Astrocyte (in vitro differentiated cells and primary cell): ENCODE results near the gene SMAD3. TPM values are rescaled to one million over a fixed set of nuclear protein-coding genes. Genes with fewer than 3 reads are reported as not detected.

ENCODE experiments used
- DNase-seq: peaks from one replicate; pipeline ENCODE4 v3.0.0-alpha.2; 2010; ENCODE audit warnings: low read depth
- FAIRE-seq: peaks from 2 replicates; lab custom pipeline; 2011; peaks lifted over from hg19 to GRCh38; lab: Jason Lieb, UNC
- H2AFZ ChIP-seq: 2 replicates; pipeline ENCODE4 v1.6.0; 2012; ENCODE audit warnings: low read depth, low read length, inconsistent platforms
- H3K27ac ChIP-seq: 2 replicates; pipeline ENCODE4 v1.5.1; 2011; ENCODE audit warnings: low read depth, low read length, inconsistent platforms
- H3K27me3 ChIP-seq: 2 replicates; pipeline ENCODE4 v1.6.0; 2011; ENCODE audit warnings: low read length, inconsistent platforms; ENCODE audit not compliant: insufficient read depth
- H3K36me3 ChIP-seq: 2 replicates; pipeline ENCODE4 v1.5.1; 2011; ENCODE audit warnings: low read length, inconsistent platforms; ENCODE audit not compliant: insufficient read depth
- H3K4me1 ChIP-seq: 2 replicates; pipeline ENCODE4 v1.5.1; 2011; ENCODE audit warnings: low read length, inconsistent platforms; ENCODE audit not compliant: insufficient read depth
- H3K4me2 ChIP-seq: 2 replicates; pipeline ENCODE4 v1.6.0; 2012; ENCODE audit warnings: low read length, inconsistent platforms
- H3K4me3 ChIP-seq: 2 replicates; pipeline ENCODE4 v1.5.1; 2011; ENCODE audit warnings: low read depth, mild to moderate bottlenecking, low read length, inconsistent platforms; ENCODE audit not compliant: insufficient read depth
- H3K79me2 ChIP-seq: 2 replicates; pipeline ENCODE4 v1.6.0; 2012; ENCODE audit warnings: mild to moderate bottlenecking, low read length, inconsistent platforms; ENCODE audit not compliant: insufficient read depth
- H3K9ac ChIP-seq: 2 replicates; pipeline ENCODE4 v1.6.0; 2012; ENCODE audit warnings: mild to moderate bottlenecking, low read length, inconsistent platforms
- H3K9me3 ChIP-seq: 2 replicates; pipeline ENCODE4 v1.5.1; 2012; ENCODE audit warnings: low read depth, mild to moderate bottlenecking, low read length, inconsistent platforms; ENCODE audit not compliant: insufficient read depth
- H4K20me1 ChIP-seq: 2 replicates; pipeline ENCODE4 v1.6.0; 2012; ENCODE audit warnings: low read length, inconsistent platforms; ENCODE audit not compliant: insufficient read depth
- H3K27ac Mint-ChIP-seq: one replicate; pipeline ENCODE4 v1.8.0; 2021; ENCODE audit warnings: mild to moderate bottlenecking, mixed read lengths; ENCODE audit not compliant: unreplicated experiment
- H3K27me3 Mint-ChIP-seq: one replicate; pipeline ENCODE4 v1.8.0; 2021; ENCODE audit warnings: low read depth, mixed read lengths; ENCODE audit not compliant: unreplicated experiment
- H3K36me3 Mint-ChIP-seq: one replicate; pipeline ENCODE4 v1.8.0; 2021; ENCODE audit warnings: low read depth, mixed read lengths; ENCODE audit not compliant: unreplicated experiment
- H3K4me1 Mint-ChIP-seq: one replicate; pipeline ENCODE4 v1.8.0; 2021; ENCODE audit warnings: low read depth, mixed read lengths; ENCODE audit not compliant: unreplicated experiment
- H3K4me3 Mint-ChIP-seq: one replicate; pipeline ENCODE4 v1.8.0; 2021; ENCODE audit warnings: mild to moderate bottlenecking, moderate library complexity, mixed read lengths; ENCODE audit not compliant: unreplicated experiment
- H3K9me3 Mint-ChIP-seq: one replicate; pipeline ENCODE4 v1.8.0; 2021; ENCODE audit warnings: mild to moderate bottlenecking, mixed read lengths; ENCODE audit not compliant: unreplicated experiment
- EZH2 ChIP-seq: IDR thresholded peaks from 2 replicates; pipeline ENCODE4 v1.6.1; 2012; ENCODE audit warnings: mild to moderate bottlenecking, low read length, inconsistent platforms; ENCODE audit not compliant: insufficient read depth
- total RNA-seq: library from RNA; stranded (reverse); gene quantifications from 2 replicates; pipeline ENCODE4 v1.2.1, GENCODE V29; 2021
- TF ChIP-seq, protein P1 (sequence below): IDR thresholded peaks from 2 replicates; pipeline ENCODE4 v1.5.1; 2011; ENCODE audit warnings: low read depth, mild to moderate bottlenecking, inconsistent platforms, low read length, moderate library complexity; ENCODE audit not compliant: insufficient read depth

Gene SMAD3
- total RNA-seq, 1 donor from 2014 or later: 78.0 TPM

DNA sequence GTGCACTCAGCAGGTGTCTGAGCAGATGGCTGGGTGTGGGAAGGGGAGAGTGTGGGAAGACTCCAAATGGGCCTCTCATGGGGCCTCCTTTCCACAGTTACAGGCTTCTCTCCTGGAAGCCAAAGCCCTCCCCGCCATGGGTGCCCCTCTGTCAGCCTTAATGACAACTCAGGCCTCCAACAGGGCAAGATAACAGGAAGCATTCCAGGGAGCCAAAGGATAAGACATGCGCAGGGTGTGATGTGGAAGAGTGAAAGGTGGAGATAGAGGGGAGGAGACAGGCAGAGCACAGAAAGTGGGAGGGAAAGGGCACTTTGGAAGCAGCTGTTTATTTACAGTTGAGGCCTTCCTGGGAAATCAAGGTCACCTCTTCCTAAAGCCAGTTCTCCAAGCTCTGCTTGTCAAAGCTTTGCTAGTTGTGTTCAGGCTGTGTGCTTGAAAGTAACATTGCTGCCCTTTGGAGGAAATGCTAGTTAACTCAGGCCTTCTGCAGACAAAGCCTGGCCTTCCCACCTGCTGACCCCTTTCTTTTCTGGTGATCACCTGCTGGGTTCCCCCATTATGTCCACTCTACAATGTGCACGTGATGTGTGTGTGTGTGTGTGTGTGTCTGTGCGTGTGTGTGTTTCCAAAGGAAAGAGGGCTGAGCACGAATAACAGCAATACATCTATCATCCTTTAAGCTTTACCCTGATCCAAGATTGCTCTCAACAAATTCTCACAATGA lies 35.2 kb upstream of the SMAD3 start:
- no peak for DNase-seq
- H4K20me1 ChIP-seq: no peaks in the 10 kb centered on the region
- no peak for FAIRE-seq
- H3K4me3 ChIP-seq: no peak overlapping the region
- peaks cover 8% of the 10 kb centered on the region for H3K27me3 ChIP-seq
- H3K4me2 ChIP-seq: no peak overlapping the region
- Mint-ChIP-seq H3K9me3 (peaks cover 2% of the 10 kb centered on the region), H3K36me3 (no peaks in the 10 kb centered on the region), H3K27ac (no peak overlapping the region), H3K4me1 (peaks cover 27% of the 10 kb centered on the region), H3K27me3 (peaks cover 12% of the 10 kb centered on the region), H3K4me3 (no peak overlapping the region)
- TF ChIP-seq, protein P1, sequence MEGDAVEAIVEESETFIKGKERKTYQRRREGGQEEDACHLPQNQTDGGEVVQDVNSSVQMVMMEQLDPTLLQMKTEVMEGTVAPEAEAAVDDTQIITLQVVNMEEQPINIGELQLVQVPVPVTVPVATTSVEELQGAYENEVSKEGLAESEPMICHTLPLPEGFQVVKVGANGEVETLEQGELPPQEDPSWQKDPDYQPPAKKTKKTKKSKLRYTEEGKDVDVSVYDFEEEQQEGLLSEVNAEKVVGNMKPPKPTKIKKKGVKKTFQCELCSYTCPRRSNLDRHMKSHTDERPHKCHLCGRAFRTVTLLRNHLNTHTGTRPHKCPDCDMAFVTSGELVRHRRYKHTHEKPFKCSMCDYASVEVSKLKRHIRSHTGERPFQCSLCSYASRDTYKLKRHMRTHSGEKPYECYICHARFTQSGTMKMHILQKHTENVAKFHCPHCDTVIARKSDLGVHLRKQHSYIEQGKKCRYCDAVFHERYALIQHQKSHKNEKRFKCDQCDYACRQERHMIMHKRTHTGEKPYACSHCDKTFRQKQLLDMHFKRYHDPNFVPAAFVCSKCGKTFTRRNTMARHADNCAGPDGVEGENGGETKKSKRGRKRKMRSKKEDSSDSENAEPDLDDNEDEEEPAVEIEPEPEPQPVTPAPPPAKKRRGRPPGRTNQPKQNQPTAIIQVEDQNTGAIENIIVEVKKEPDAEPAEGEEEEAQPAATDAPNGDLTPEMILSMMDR: no peak
- no peak for TF ChIP-seq EZH2
- H3K27ac ChIP-seq: no peak overlapping the region
- no peak overlapping the region for H3K9ac ChIP-seq
- H3K36me3 ChIP-seq: no peaks in the 10 kb centered on the region
- no peaks in the 10 kb centered on the region for H3K79me2 ChIP-seq
- H3K9me3 ChIP-seq: no peaks in the 10 kb centered on the region
- peaks cover 28% of the 10 kb centered on the region for H3K4me1 ChIP-seq
- H2AFZ ChIP-seq: no peak overlapping the region

DNA sequence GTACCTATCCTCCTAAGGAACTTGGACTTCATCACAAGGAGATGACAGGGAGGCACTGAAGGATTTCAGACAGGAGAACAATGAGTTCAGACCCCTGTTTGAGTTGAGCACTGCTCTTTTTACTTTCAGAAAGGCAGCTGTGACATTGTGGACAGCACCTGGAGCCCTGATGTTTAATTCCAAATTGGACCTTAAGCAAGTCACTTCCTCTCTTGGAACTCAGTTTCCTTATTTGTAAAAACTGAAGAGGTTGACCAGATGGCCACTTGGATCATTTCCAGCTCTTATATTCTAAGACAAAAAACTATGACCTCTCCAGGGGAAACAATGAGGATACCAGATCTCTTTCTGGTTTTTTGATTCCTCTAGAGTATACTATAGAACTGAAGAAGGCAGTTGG lies 34.1 kb upstream of the SMAD3 start:
- Histone ChIP-seq H3K4me2 (no peak overlapping the region), H3K9me3 (no peaks in the 10 kb centered on the region)

More for the DNA sequence above, 34.1 kb upstream of the SMAD3 start:
- DNase-seq: no peak
- Mint-ChIP-seq H3K36me3 (no peaks in the 10 kb centered on the region), H3K27me3 (peaks cover 12% of the 10 kb centered on the region), H3K4me3 (no peak overlapping the region), H3K9me3 (peaks cover 2% of the 10 kb centered on the region), H3K4me1 (peaks cover 19% of the 10 kb centered on the region), H3K27ac (no peak overlapping the region)
- Histone ChIP-seq H3K36me3 (no peaks in the 10 kb centered on the region), H3K4me1 (peaks cover 20% of the 10 kb centered on the region), H3K27ac (no peak overlapping the region), H3K27me3 (peaks cover 8% of the 10 kb centered on the region), H3K4me3 (no peak overlapping the region), H3K79me2 (no peaks in the 10 kb centered on the region), H3K9ac (no peak overlapping the region), H2AFZ (no peak overlapping the region), H4K20me1 (no peaks in the 10 kb centered on the region)
- TF ChIP-seq, protein P1: no peak
- no peak for TF ChIP-seq EZH2
- FAIRE-seq: no peak
